Measurements from ENCODE around the gene BMPER.

The BMPER gene

GRCh38 chr7:34054075-34054474 is 148.7 kb downstream of the BMPER start:
- H3K36me3 ChIP-seq (ENCODE audit: low read length): no peaks in the 10 kb centered on the region

GRCh38 chr7:34057136-34057535 is 151.8 kb downstream of the BMPER start:
- no peak overlapping the region for H3K4me2 ChIP-seq (ENCODE audit: low read depth, low read length, poor library complexity, severe bottlenecking)
- no peaks in the 10 kb centered on the region for H3K9me2 ChIP-seq (replicated peaks; ENCODE audit: insufficient read depth, low read length)
- H2AFZ ChIP-seq (ENCODE audit: low read depth, low read length, severe bottlenecking): no peak overlapping the region
- H3F3A ChIP-seq (ENCODE audit: insufficient read depth): no peaks in the 10 kb centered on the region
- H3K4me3 ChIP-seq (ENCODE audit: insufficient read depth, low read length, poor library complexity, severe bottlenecking): no peak overlapping the region
- H3K27me3 ChIP-seq (ENCODE audit: low read length): no peaks in the 10 kb centered on the region
- TF ChIP-seq CTCF (IDR thresholded peaks at IDR 0.05; ENCODE audit: insufficient read depth, low read length, poor library complexity, severe bottlenecking) (no peak), EZH2phosphoT487 (conservative IDR thresholded peaks at IDR 0.05; ENCODE audit: low read length) (no peak)
- no peak overlapping the region for H3K27ac ChIP-seq (ENCODE audit: low read depth, low read length)
- H3K36me3 ChIP-seq (ENCODE audit: low read length): no peaks in the 10 kb centered on the region
- H4K20me1 ChIP-seq (ENCODE audit: low read depth, low read length): no peaks in the 10 kb centered on the region
- no peak overlapping the region for H3K9ac ChIP-seq (ENCODE audit: low read length)
- H3K9me3 ChIP-seq (ENCODE audit: insufficient read depth, low read length): no peaks in the 10 kb centered on the region
- H3K79me2 ChIP-seq (ENCODE audit: insufficient read depth, low read length): no peaks in the 10 kb centered on the region

More at GRCh38 chr7:34054075-34054474, 148.7 kb downstream of the BMPER start:
- no peak overlapping the region for H3K4me2 ChIP-seq (ENCODE audit: low read depth, low read length, poor library complexity, severe bottlenecking)
- no peaks in the 10 kb centered on the region for H3K9me3 ChIP-seq (ENCODE audit: insufficient read depth, low read length)
- no peaks in the 10 kb centered on the region for H3K79me2 ChIP-seq (ENCODE audit: insufficient read depth, low read length)
- H2AFZ ChIP-seq (ENCODE audit: low read depth, low read length, severe bottlenecking): no peak overlapping the region
- H3K27ac ChIP-seq (ENCODE audit: low read depth, low read length): no peak overlapping the region
- H3K9ac ChIP-seq (ENCODE audit: low read length): no peak overlapping the region
- H3K27me3 ChIP-seq (ENCODE audit: low read length): no peaks in the 10 kb centered on the region
- H3F3A ChIP-seq (ENCODE audit: insufficient read depth): no peaks in the 10 kb centered on the region
- H3K4me3 ChIP-seq (ENCODE audit: insufficient read depth, low read length, poor library complexity, severe bottlenecking): no peak overlapping the region
- no peaks in the 10 kb centered on the region for H4K20me1 ChIP-seq (ENCODE audit: low read depth, low read length)
- TF ChIP-seq EZH2phosphoT487 (conservative IDR thresholded peaks at IDR 0.05; ENCODE audit: low read length) (no peak), CTCF (IDR thresholded peaks at IDR 0.05; ENCODE audit: insufficient read depth, low read length, poor library complexity, severe bottlenecking) (no peak)
- no peaks in the 10 kb centered on the region for H3K9me2 ChIP-seq (replicated peaks; ENCODE audit: insufficient read depth, low read length)

GRCh38 chr7:34057956-34058355 is 152.6 kb downstream of the BMPER start:
- Histone ChIP-seq H3K36me3 (ENCODE audit: low read length) (no peaks in the 10 kb centered on the region), H3K9me3 (ENCODE audit: insufficient read depth, low read length) (no peaks in the 10 kb centered on the region), H3F3A (ENCODE audit: insufficient read depth) (no peaks in the 10 kb centered on the region), H3K79me2 (ENCODE audit: insufficient read depth, low read length) (no peaks in the 10 kb centered on the region), H3K4me2 (ENCODE audit: low read depth, low read length, poor library complexity, severe bottlenecking) (no peak overlapping the region), H3K4me3 (ENCODE audit: insufficient read depth, low read length, poor library complexity, severe bottlenecking) (no peak overlapping the region), H3K9ac (ENCODE audit: low read length) (no peak overlapping the region), H3K27ac (ENCODE audit: low read depth, low read length) (no peak overlapping the region), H3K9me2 (replicated peaks; ENCODE audit: insufficient read depth, low read length) (no peaks in the 10 kb centered on the region), H4K20me1 (ENCODE audit: low read depth, low read length) (no peaks in the 10 kb centered on the region), H2AFZ (ENCODE audit: low read depth, low read length, severe bottlenecking) (no peak overlapping the region), H3K27me3 (ENCODE audit: low read length) (no peaks in the 10 kb centered on the region)
- TF ChIP-seq EZH2phosphoT487 (conservative IDR thresholded peaks at IDR 0.05; ENCODE audit: low read length) (no peak), CTCF (IDR thresholded peaks at IDR 0.05; ENCODE audit: insufficient read depth, low read length, poor library complexity, severe bottlenecking) (no peak)

GRCh38 chr7:34058801-34059135 is 153.4 kb downstream of the BMPER start:
- H3K27ac ChIP-seq (ENCODE audit: low read depth, low read length): no peak overlapping the region
- no peaks in the 10 kb centered on the region for H3F3A ChIP-seq (ENCODE audit: insufficient read depth)
- no peak overlapping the region for H3K4me2 ChIP-seq (ENCODE audit: low read depth, low read length, poor library complexity, severe bottlenecking)
- no peak overlapping the region for H2AFZ ChIP-seq (ENCODE audit: low read depth, low read length, severe bottlenecking)
- H3K9me3 ChIP-seq (ENCODE audit: insufficient read depth, low read length): no peaks in the 10 kb centered on the region
- H3K9me2 ChIP-seq (replicated peaks; ENCODE audit: insufficient read depth, low read length): no peaks in the 10 kb centered on the region
- no peaks in the 10 kb centered on the region for H3K79me2 ChIP-seq (ENCODE audit: insufficient read depth, low read length)
- H3K4me3 ChIP-seq (ENCODE audit: insufficient read depth, low read length, poor library complexity, severe bottlenecking): no peak overlapping the region
- no peaks in the 10 kb centered on the region for H4K20me1 ChIP-seq (ENCODE audit: low read depth, low read length)
- TF ChIP-seq CTCF (IDR thresholded peaks at IDR 0.05; ENCODE audit: insufficient read depth, low read length, poor library complexity, severe bottlenecking) (no peak), EZH2phosphoT487 (conservative IDR thresholded peaks at IDR 0.05; ENCODE audit: low read length) (no peak)
- no peak overlapping the region for H3K9ac ChIP-seq (ENCODE audit: low read length)
- H3K27me3 ChIP-seq (ENCODE audit: low read length): no peaks in the 10 kb centered on the region
- H3K36me3 ChIP-seq (ENCODE audit: low read length): no peaks in the 10 kb centered on the region
